IPS-18a (cell line): Measurements from ENCODE around the gene SFXN5.
A peak's percentile ranks its signal among the peaks of the same experiment; 100 is the strongest.
"Not testable (repeated sequence)": the region's sequence is repeated elsewhere in the genome, so short reads cannot be mapped to it uniquely, and the experiment has no call there.

Source experiments
- H3K27ac ChIP-seq: one replicate; pipeline ENCODE4 v1.5.1; 2013; ENCODE audit warnings: low read length
- H3K27me3 ChIP-seq: one replicate; pipeline ENCODE4 v1.6.1; 2013; ENCODE audit warnings: mild to moderate bottlenecking, low read length; ENCODE audit not compliant: control insufficient read depth, insufficient read depth
- H3K36me3 ChIP-seq: one replicate; pipeline ENCODE4 v1.6.1; 2013; ENCODE audit warnings: low read depth, low read length; ENCODE audit not compliant: control insufficient read depth
- H3K4me1 ChIP-seq: one replicate; pipeline ENCODE4 v1.6.1; 2013; ENCODE audit warnings: low read depth, low read length; ENCODE audit not compliant: control insufficient read depth
- H3K4me3 ChIP-seq: one replicate; pipeline ENCODE4 v1.5.1; 2013; ENCODE audit warnings: low read length
- H3K9ac ChIP-seq: one replicate; pipeline ENCODE4 v1.6.1; 2013; ENCODE audit warnings: mild to moderate bottlenecking, low read length, moderate library complexity
- H3K9me3 ChIP-seq: one replicate; pipeline ENCODE4 v1.6.1; 2013; ENCODE audit warnings: low read depth, low read length; ENCODE audit not compliant: control insufficient read depth

The SFXN5 gene

DNA sequence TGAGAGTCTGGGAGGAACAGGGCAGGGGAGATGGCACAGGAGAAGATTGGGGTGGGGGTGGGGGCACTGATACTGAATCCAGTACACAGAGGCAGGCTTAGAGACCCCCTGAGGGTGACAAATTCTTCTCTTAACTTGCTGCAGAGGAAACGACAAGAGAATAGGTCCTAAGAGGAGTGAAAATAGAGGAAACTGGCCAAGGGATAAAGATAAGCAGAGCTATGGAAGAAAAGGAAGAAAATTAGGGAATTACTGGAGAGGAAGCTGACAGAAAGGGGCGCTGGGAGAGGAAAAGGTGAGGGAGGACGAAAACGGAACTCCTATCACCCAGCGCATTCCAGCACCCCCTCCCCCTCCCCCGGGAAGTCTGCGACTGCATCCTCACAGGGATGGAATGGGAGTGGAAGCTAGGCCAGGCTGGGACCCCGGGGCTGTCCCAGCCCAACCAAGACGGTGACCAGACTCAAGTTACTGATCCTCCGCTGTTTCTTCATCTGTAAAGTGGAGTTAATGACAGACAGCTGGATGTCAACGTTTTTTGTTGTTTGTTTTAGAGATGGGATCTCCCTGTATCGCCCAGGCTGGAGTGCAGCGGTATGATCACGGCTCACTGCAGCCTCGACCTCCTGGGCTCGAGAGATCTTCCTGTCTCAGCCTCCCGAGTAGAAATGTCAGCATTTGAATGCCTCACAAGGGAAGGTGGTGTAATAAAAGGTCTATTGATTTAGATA is 156.8 kb downstream of the SFXN5 start:
- Histone ChIP-seq H3K4me3 (peak overlapping the region; percentile 59), H3K4me1 (peaks cover 26% of the 10 kb centered on the region), H3K36me3 (no peaks in the 10 kb centered on the region), H3K9me3 (no peaks in the 10 kb centered on the region), H3K27ac (no peak overlapping the region), H3K27me3 (peaks cover 97% of the 10 kb centered on the region), H3K9ac (no peak overlapping the region)

GRCh38 chr2:72914206-72914559 is 157.3 kb downstream of the SFXN5 start:
- H3K9me3 ChIP-seq, result no peaks in the 10 kb centered on the region
- no peak overlapping the region for H3K27ac ChIP-seq
- H3K27me3 ChIP-seq, result peaks cover 97% of the 10 kb centered on the region
- peak overlapping the region; percentile 12 for H3K4me3 ChIP-seq
- no peaks in the 10 kb centered on the region for H3K36me3 ChIP-seq
- no peak overlapping the region for H3K9ac ChIP-seq
- H3K4me1 ChIP-seq, result peaks cover 22% of the 10 kb centered on the region

DNA sequence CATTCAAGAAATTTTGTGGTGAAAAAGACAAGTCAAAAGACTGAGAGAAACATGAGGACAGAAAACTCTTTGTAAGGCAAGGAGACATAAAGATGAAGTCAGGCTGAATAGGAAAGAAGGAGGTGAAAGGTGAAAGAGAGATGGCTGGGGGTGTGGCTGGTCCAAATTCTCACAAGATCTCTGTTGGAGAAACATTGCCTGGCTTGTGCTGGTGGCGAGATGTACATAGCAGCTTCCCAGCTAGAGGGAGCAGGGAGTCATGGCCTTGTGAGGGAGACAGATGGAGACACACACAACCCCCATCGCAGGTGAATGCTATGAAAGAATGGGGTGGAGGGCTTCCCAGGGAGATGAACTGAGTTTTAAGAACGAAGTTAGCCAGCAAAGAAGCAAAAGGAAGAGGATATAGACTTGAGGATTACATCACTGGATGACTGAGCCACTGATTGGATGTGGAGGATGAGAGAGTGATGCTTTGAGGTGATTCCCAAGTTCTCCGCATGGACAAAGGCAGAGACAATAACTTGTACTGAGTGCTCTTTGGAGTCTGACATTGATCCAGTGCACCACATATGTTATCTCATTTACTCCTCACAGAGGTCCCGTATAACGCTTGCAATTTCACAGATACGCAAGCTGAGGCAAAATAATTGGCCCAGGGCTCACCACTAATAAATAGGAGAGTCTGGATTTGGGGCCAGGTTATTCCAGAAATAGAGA is 157.9 kb downstream of the SFXN5 start:
- Histone ChIP-seq H3K36me3 (no peaks in the 10 kb centered on the region), H3K27ac (no peak overlapping the region), H3K4me3 (no peak overlapping the region), H3K9me3 (no peaks in the 10 kb centered on the region), H3K9ac (no peak overlapping the region), H3K4me1 (peaks cover 21% of the 10 kb centered on the region), H3K27me3 (peaks cover 95% of the 10 kb centered on the region)

- no peak overlapping the region for H3K27ac ChIP-seq
- no peaks in the 10 kb centered on the region for H3K9me3 ChIP-seq
- H3K36me3 ChIP-seq, result no peaks in the 10 kb centered on the region
- H3K4me3 ChIP-seq, result no peak overlapping the region
- H3K9ac ChIP-seq, result no peak overlapping the region
- peaks cover 94% of the 10 kb centered on the region for H3K27me3 ChIP-seq
- peaks cover 19% of the 10 kb centered on the region for H3K4me1 ChIP-seq
Measured at GRCh38 chr2:72911256-72911655, 160.3 kb downstream of the SFXN5 start.

DNA sequence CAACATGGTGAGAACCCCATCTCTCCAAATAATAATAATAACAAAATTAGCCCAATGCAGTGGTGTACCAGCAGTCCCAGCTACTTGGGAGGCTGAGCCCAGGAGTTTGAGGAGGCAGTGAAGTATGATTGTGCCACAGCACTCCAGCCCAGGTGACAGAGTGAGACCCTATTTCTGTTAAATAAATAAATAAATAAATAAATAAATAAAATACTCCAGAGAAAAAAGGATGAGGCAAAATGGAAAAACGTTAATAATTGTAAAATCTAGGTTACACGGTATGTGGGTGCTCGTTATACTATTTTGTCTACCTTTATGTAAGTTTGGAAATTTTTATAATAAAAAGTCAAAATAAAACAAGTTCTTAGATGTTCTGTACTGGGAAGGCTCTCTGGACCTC is 162.8 kb downstream of the SFXN5 start:
- Histone ChIP-seq H3K9me3 (no peaks in the 10 kb centered on the region), H3K27ac (no peak overlapping the region), H3K9ac (no peak overlapping the region), H3K27me3 (peaks cover 83% of the 10 kb centered on the region), H3K36me3 (no peaks in the 10 kb centered on the region), H3K4me1 (peaks cover 4% of the 10 kb centered on the region), H3K4me3 (no peak overlapping the region)

GRCh38 chr2:72907369-72907768 is 164.1 kb downstream of the SFXN5 start:
- H3K4me3 ChIP-seq, H3K9me3 ChIP-seq, H3K36me3 ChIP-seq, H3K9ac ChIP-seq, H3K4me1 ChIP-seq, H3K27ac ChIP-seq: not testable (repeated sequence)
- peaks cover 83% of the 10 kb centered on the region for H3K27me3 ChIP-seq

DNA sequence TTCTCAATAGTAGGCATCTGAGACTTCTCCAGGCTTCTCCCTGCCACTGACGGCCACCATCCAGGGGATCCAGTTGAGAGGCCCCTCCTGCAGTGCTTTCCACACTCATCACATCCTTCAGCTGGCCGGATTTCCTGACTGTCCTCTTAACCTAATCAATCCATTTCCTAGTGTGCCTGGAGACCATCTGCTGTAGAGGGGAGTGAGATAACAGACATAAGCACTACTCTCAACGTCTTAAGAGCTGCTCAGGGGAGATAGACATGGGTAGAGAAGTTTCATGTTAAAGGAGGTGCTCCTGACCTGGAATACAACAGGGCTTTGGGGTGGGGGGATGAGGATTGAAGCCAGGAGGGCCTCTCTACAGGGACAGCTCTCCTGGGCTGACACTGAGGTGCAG is 170.1 kb downstream of the SFXN5 start:
- H3K4me1 ChIP-seq, result no peaks in the 10 kb centered on the region
- H3K9me3 ChIP-seq, result no peaks in the 10 kb centered on the region
- H3K27ac ChIP-seq, result no peak overlapping the region
- H3K4me3 ChIP-seq, result no peak overlapping the region
- H3K27me3 ChIP-seq, result peaks cover 69% of the 10 kb centered on the region
- no peaks in the 10 kb centered on the region for H3K36me3 ChIP-seq
- H3K9ac ChIP-seq, result no peak overlapping the region

DNA sequence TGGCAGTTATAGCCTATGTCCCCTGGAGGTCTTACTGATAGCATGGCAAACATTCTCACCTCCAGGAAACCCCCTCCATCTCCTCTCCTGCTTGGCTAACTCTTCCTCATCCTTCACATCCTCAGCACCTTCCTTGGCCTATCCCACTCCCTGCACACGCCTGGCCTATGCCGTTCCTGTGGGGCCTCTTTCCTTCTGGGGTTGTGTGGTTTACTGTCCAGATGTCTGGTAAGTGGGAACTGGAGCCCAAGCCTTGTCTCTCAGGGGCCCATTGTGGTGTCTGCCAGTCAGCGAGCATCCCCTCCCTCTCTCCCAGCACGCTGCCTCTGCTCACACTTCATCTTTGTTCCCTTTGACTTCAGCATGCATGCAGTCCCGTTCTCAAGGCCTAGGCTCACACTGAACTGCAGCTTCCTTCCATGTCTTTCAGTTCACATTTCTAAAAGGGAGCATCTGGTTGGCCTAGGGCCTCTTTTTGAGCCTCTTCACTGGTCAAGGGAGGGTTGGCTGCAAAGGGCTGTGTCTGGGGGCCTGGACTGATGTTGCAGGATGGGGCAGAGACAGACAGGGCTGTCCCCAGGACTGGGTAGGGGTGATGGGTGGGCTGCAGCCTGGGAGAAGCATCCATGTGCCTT is 171.2 kb downstream of the SFXN5 start:
- H3K9ac ChIP-seq, result no peak overlapping the region
- peaks cover 74% of the 10 kb centered on the region for H3K27me3 ChIP-seq
- H3K9me3 ChIP-seq, result no peaks in the 10 kb centered on the region
- no peaks in the 10 kb centered on the region for H3K36me3 ChIP-seq
- H3K4me3 ChIP-seq, result no peak overlapping the region
- H3K27ac ChIP-seq, result no peak overlapping the region
- H3K4me1 ChIP-seq, result peaks cover 3% of the 10 kb centered on the region

DNA sequence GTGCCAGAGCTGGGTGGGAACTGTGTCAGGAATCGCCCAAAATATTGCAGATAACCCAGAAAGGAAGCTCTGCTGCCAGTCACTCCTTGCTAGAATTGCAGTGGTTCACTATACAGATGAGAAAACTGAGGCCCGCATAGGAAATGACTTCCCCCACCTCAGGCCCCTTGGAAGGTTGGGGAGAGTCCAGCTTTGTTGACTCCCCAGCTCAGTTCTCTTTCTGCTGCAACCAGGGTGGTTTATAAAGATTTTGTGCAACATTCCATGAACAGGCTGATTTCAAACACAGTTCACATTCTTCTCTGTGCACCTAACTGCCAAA is 173.0 kb downstream of the SFXN5 start:
- Histone ChIP-seq H3K4me1 (peaks cover 9% of the 10 kb centered on the region), H3K27me3 (peaks cover 80% of the 10 kb centered on the region), H3K4me3 (no peak overlapping the region), H3K27ac (no peak overlapping the region), H3K9me3 (no peaks in the 10 kb centered on the region), H3K36me3 (no peaks in the 10 kb centered on the region), H3K9ac (no peak overlapping the region)

- H3K9ac ChIP-seq, result no peak overlapping the region
- peaks cover 80% of the 10 kb centered on the region for H3K27me3 ChIP-seq
- no peaks in the 10 kb centered on the region for H3K9me3 ChIP-seq
Measured at GRCh38 chr2:72897785-72898584, 173.5 kb downstream of the SFXN5 start.

DNA sequence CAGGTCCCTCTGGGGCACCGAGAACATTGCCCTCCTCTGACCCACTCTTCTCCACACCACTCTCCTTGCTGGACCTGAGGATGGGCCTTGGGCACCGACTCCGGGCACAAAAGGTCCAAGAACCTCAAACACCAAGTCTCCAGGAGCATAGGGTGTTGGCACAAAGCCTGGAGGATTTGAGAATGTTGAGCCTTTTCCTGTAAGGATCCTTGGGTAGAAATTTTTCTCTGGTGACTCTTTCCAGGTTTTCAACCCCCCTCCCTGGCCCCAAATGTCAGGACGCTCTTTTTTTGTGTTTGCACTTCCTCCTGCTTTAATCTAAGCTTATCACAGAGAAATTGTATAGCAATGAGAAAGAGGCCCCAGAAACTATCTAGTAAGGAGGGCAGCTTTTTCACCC is 175.1 kb downstream of the SFXN5 start:
- H3K4me3 ChIP-seq, result no peak overlapping the region
- peaks cover 66% of the 10 kb centered on the region for H3K27me3 ChIP-seq
- no peak overlapping the region for H3K9ac ChIP-seq
- H3K4me1 ChIP-seq, result peaks cover 9% of the 10 kb centered on the region
- no peak overlapping the region for H3K27ac ChIP-seq
- H3K9me3 ChIP-seq, result no peaks in the 10 kb centered on the region
- no peaks in the 10 kb centered on the region for H3K36me3 ChIP-seq

More at GRCh38 chr2:72897785-72898584, 173.5 kb downstream of the SFXN5 start:
- Histone ChIP-seq H3K4me1 (peaks cover 9% of the 10 kb centered on the region), H3K4me3 (no peak overlapping the region), H3K27ac (no peak overlapping the region), H3K36me3 (no peaks in the 10 kb centered on the region)
